Neural cell (in vitro differentiated cells): ENCODE data around the gene NFKBIL1. TPM values are rescaled to one million over a fixed set of nuclear protein-coding genes. Genes with fewer than 3 reads are reported as not detected.

Experiments used
- H2AFZ ChIP-seq: fragments of 200-600, 300-800 bp; sonication (generic), shearing (Covaris generic); 2 replicates; pipeline ENCODE4 v1.6.0; 2014; ENCODE audit warnings: low read depth, mild to moderate bottlenecking, antibody characterized with exemption, low read length, moderate library complexity
- H3F3A ChIP-seq: fragments of 200-600 bp; shearing (Covaris generic); 2 replicates; pipeline ENCODE4 v1.6.1; 2016; ENCODE audit warnings: mild to moderate bottlenecking, moderate library complexity, mixed read lengths, antibody characterized with exemption, low read length; ENCODE audit not compliant: insufficient read depth, poor library complexity, severe bottlenecking
- H3K27ac ChIP-seq: fragments of 200-600, 300-800 bp; sonication (generic), shearing (Covaris generic); 2 replicates; pipeline ENCODE4 v1.5.1; 2014; ENCODE audit warnings: mild to moderate bottlenecking, low read length, moderate library complexity
- H3K27me3 ChIP-seq: fragments of 300-800, 200-600 bp; sonication (generic), shearing (Covaris generic); 2 replicates; pipeline ENCODE4 v1.6.0; 2014; ENCODE audit warnings: mild to moderate bottlenecking, low read depth, low read length, moderate library complexity; ENCODE audit not compliant: insufficient read depth
- H3K36me3 ChIP-seq: fragments of 300-800, 200-600 bp; sonication (generic), shearing (Covaris generic); 2 replicates; pipeline ENCODE4 v1.5.1; 2014; ENCODE audit warnings: mild to moderate bottlenecking, antibody characterized with exemption, low read length, moderate library complexity; ENCODE audit not compliant: insufficient read depth
- H3K4me2 ChIP-seq: fragments of 300-800, 200-600 bp; sonication (generic), shearing (Covaris generic); 2 replicates; pipeline ENCODE4 v1.6.0; 2014; ENCODE audit warnings: mild to moderate bottlenecking, low read length
- H3K4me3 ChIP-seq: fragments of 300-800, 200-600 bp; sonication (generic), shearing (Covaris generic); 2 replicates; pipeline ENCODE4 v1.5.1; 2014; ENCODE audit warnings: mild to moderate bottlenecking, low read length, moderate library complexity
- H3K79me2 ChIP-seq: fragments of 200-600 bp; shearing (Covaris generic); replicated peaks from 2 replicates; pipeline ENCODE4 v1.6.0; 2014; ENCODE audit warnings: mild to moderate bottlenecking, low read length, moderate library complexity; ENCODE audit not compliant: insufficient read depth
- H3K9ac ChIP-seq: fragments of 300-800, 200-600 bp; sonication (generic), shearing (Covaris generic); 2 replicates; pipeline ENCODE4 v1.6.1; 2016; ENCODE audit warnings: mild to moderate bottlenecking, low read length, mixed read lengths
- H3K9me2 ChIP-seq: fragments of 200-600 bp; shearing (Covaris generic); 2 replicates; pipeline ENCODE4 v1.6.1; 2016; ENCODE audit warnings: mild to moderate bottlenecking, low read length, mixed read lengths; ENCODE audit not compliant: insufficient read depth
- H3K9me3 ChIP-seq: fragments of 200-600, 300-800 bp; sonication (generic), shearing (Covaris generic); 2 replicates; pipeline ENCODE4 v1.6.1; 2016; ENCODE audit warnings: mild to moderate bottlenecking, mixed run types, low read length, moderate library complexity, mixed read lengths
- H4K20me1 ChIP-seq: fragments of 200-600 bp; shearing (Covaris generic); 2 replicates; pipeline ENCODE4 v1.6.1; 2016; ENCODE audit warnings: mild to moderate bottlenecking, mixed run types; ENCODE audit not compliant: insufficient read depth
- CTCF ChIP-seq: fragments of 450-650 bp; IDR thresholded peaks from 2 replicates; pipeline ENCODE4 v1.5.1; 2014; ENCODE audit warnings: antibody characterized with exemption, mild to moderate bottlenecking, moderate library complexity; ENCODE audit not compliant: poor library complexity, severe bottlenecking
- EP300 ChIP-seq: fragments of 450-650 bp; conservative IDR thresholded peaks from 2 replicates; pipeline ENCODE4 v1.6.1; 2014; ENCODE audit warnings: antibody characterized with exemption, mild to moderate bottlenecking, moderate library complexity; ENCODE audit not compliant: poor library complexity, severe bottlenecking
- EZH2 ChIP-seq: fragments of 200-600, 300-800 bp; shearing (Covaris generic), sonication (generic); IDR thresholded peaks from 2 replicates; pipeline ENCODE4 v1.6.1; 2014; ENCODE audit warnings: antibody characterized with exemption, low read length, borderline replicate concordance, mild to moderate bottlenecking; ENCODE audit not compliant: insufficient read depth, poor library complexity, severe bottlenecking
- MXI1 ChIP-seq: fragments of 450-650 bp; conservative IDR thresholded peaks from 2 replicates; pipeline ENCODE4 v1.6.1; 2014; ENCODE audit warnings: antibody characterized with exemption, mild to moderate bottlenecking; ENCODE audit not compliant: poor library complexity, severe bottlenecking
- POLR2AphosphoS5 ChIP-seq: IDR thresholded peaks from 2 replicates; pipeline ENCODE4 v1.6.1; 2012
- RAD21 ChIP-seq: fragments of 450-650 bp; conservative IDR thresholded peaks from 2 replicates; pipeline ENCODE4 v1.6.1; 2014; ENCODE audit warnings: antibody characterized with exemption, mild to moderate bottlenecking, moderate library complexity
- REST ChIP-seq: IDR thresholded peaks from 2 replicates; pipeline ENCODE4 v1.6.1; 2012; ENCODE audit warnings: borderline replicate concordance
- SMC3 ChIP-seq: fragments of 450-650 bp; conservative IDR thresholded peaks from 2 replicates; pipeline ENCODE4 v1.6.1; 2014; ENCODE audit warnings: antibody characterized with exemption, mild to moderate bottlenecking, moderate library complexity; ENCODE audit not compliant: poor library complexity
- TAF1 ChIP-seq: IDR thresholded peaks from 2 replicates; pipeline ENCODE4 v1.6.1; 2012; ENCODE audit warnings: low read depth
- polyA plus RNA-seq: library from polyadenylated mRNA; depleted of rRNA; stranded (reverse); fragments of >200 nt; gene quantifications from 2 replicates; pipeline ENCODE4 v1.2.3, GENCODE V29; 2014

Gene NFKBIL1
- polyA plus RNA-seq, 1 donor from 2014 or later, result 88.7 TPM

- no peak within 1 kb of the TSS for H3K4me3 ChIP-seq
- no peaks in the 10 kb centered on the region for H3K9me2 ChIP-seq
- no peak within 1 kb of the TSS for H2AFZ ChIP-seq
- H3K27ac ChIP-seq, result no peak within 1 kb of the TSS
- no peaks in the 10 kb centered on the region for H3K27me3 ChIP-seq
- H3K9me3 ChIP-seq, result no peaks in the 10 kb centered on the region
- H3K4me2 ChIP-seq, result no peak within 1 kb of the TSS
- no peaks in the 10 kb centered on the region for H4K20me1 ChIP-seq
- no peaks in the 10 kb centered on the region for H3K36me3 ChIP-seq
- no peak within 1 kb of the TSS for H3K9ac ChIP-seq
- TF ChIP-seq POLR2AphosphoS5, result no peak
- no peak for TF ChIP-seq MXI1
- TF ChIP-seq SMC3, result no peak
- TF ChIP-seq REST, result no peak
- TF ChIP-seq TAF1, result no peak
- no peak for TF ChIP-seq EZH2
- no peak for TF ChIP-seq CTCF
- TF ChIP-seq EP300, result no peak
- no peak for TF ChIP-seq RAD21
- no peaks in the 10 kb centered on the region for H3K79me2 ChIP-seq
- H3F3A ChIP-seq, result no peaks in the 10 kb centered on the region
Observed at GRCh38 chr6:31575335-31575901, 28.0 kb downstream of the NFKBIL1 start, which contains the start of gene TNF. Gene TNF (plus strand): TSS chr6:31575565. CDS start chr6:31575742, 177 bp downstream.

- no peaks in the 10 kb centered on the region for H3K79me2 ChIP-seq
- H3F3A ChIP-seq, result no peaks in the 10 kb centered on the region
- H3K27ac ChIP-seq, result no peak overlapping the region
- no peaks in the 10 kb centered on the region for H3K9me2 ChIP-seq
- no peaks in the 10 kb centered on the region for H4K20me1 ChIP-seq
- H3K27me3 ChIP-seq, result peaks cover 4% of the 10 kb centered on the region
- H3K4me2 ChIP-seq, result no peak overlapping the region
- no peak for TF ChIP-seq TAF1
- H3K9ac ChIP-seq, result no peak overlapping the region
- H3K9me3 ChIP-seq, result no peaks in the 10 kb centered on the region
- H3K4me3 ChIP-seq, result no peak overlapping the region
- H3K36me3 ChIP-seq, result no peaks in the 10 kb centered on the region
- no peak overlapping the region for H2AFZ ChIP-seq
Observed at GRCh38 chr6:31575952-31576685, 28.7 kb downstream of the NFKBIL1 start.
